GM18858 (cell line): Measurements from ENCODE around the gene FAM236A.
"Not testable (repeated sequence)": the region's sequence is repeated elsewhere in the genome, so short reads cannot be mapped to it uniquely, and the experiment has no call there.

ENCODE experiments used
- ATAC-seq: cut with Tn5 transposase; IDR thresholded peaks from one replicate; pipeline ENCODE4 v1.9.1; 2021; ENCODE audit not compliant: unreplicated experiment

The FAM236A gene

GRCh38 chrX:72937906-72938305 is at the start of gene FAM236A:
TSS of gene FAM236A (plus strand) at chrX:72938206. CDS start at chrX:72938263, 57 bp downstream.
- ATAC-seq, result not testable (repeated sequence)

- not testable (repeated sequence) for ATAC-seq
These were observed 48.3 kb upstream of the FAM236A start for GRCh38 chrX:72889740-72890139.

GRCh38 chrX:72912315-72912714 is 25.7 kb upstream of the FAM236A start, which contains the start of gene FAM236C:
TSS of gene FAM236C (plus strand) at chrX:72912615. CDS start at chrX:72912715, 100 bp downstream.
- ATAC-seq, result not testable (repeated sequence)

- ATAC-seq, result not testable (repeated sequence)
These were observed 21.9 kb upstream of the FAM236A start for GRCh38 chrX:72916096-72916495.

GRCh38 chrX:72932283-72932682 is 5.7 kb upstream of the FAM236A start:
- ATAC-seq, result not testable (repeated sequence)

GRCh38 chrX:72936455-72936854 is 1.6 kb upstream of the FAM236A start:
- not testable (repeated sequence) for ATAC-seq

- not testable (repeated sequence) for ATAC-seq
These were observed 1.0 kb upstream of the FAM236A start for GRCh38 chrX:72936882-72937455.

GRCh38 chrX:72942272-72942671 is 4.3 kb downstream of the FAM236A start:
- not testable (repeated sequence) for ATAC-seq

GRCh38 chrX:72943035-72943818 is 5.2 kb downstream of the FAM236A start:
- peak; percentile 80 for ATAC-seq

GRCh38 chrX:72943819-72944169 is 5.8 kb downstream of the FAM236A start, which contains the start of gene DMRTC1:
TSS of gene DMRTC1 (minus strand) at chrX:72943837. CDS start at chrX:72875694, 68,143 bp downstream.
- peak; percentile 68 for ATAC-seq

- ATAC-seq, result not testable (repeated sequence)
These were observed 22.0 kb downstream of the FAM236A start for GRCh38 chrX:72959971-72960370.

GRCh38 chrX:72971859-72972258 is 33.9 kb downstream of the FAM236A start:
- not testable (repeated sequence) for ATAC-seq

GRCh38 chrX:72974885-72975284 is 36.9 kb downstream of the FAM236A start:
- ATAC-seq, result not testable (repeated sequence)

- ATAC-seq, result not testable (repeated sequence)
These were observed 43.0 kb downstream of the FAM236A start for GRCh38 chrX:72980894-72981469.
